HepG2 (cell line): Measurements from ENCODE around the gene THOC1. TPM values are rescaled to one million over a fixed set of nuclear protein-coding genes. Genes with fewer than 3 reads are reported as not detected.

Experiments used
- ATAC-seq: fragments of 200-7000 bp; cut with Tn5 transposase; 3 replicates; pipeline ENCODE4 v1.9.1; 2020; ENCODE audit warnings: mild to moderate bottlenecking, moderate library complexity
- BruUV-seq: library from RNA; stranded (reverse); fragments of 400-500 nt; replicated peaks from 2 replicates; lab custom pipeline; 2021; lab: Mats Ljungman, UMichigan
- CTCF ChIA-PET: fragments of 300-600 bp; formaldehyde crosslinking; extraction: SDS; loops from one replicate; lab custom pipeline; 2021; ENCODE audit warnings: low total read pairs, inconsistent platforms, low intra/inter-chr PET ratio; lab: Yijun Ruan, JAX
- POLR2A ChIA-PET: fragments of 350-600 bp; sonication (Branson Sonifier 250); formaldehyde crosslinking; loops from one replicate; lab custom pipeline; 2020; ENCODE audit warnings: antibody characterized with exemption, inconsistent platforms; lab: Yijun Ruan, JAX
- DNase-seq: peaks from one replicate; pipeline ENCODE4 v3.0.0-alpha.2; 2015; ENCODE audit warnings: low spot score
- FAIRE-seq: peaks from 3 replicates; lab custom pipeline; 2011; peaks lifted over from hg19 to GRCh38; lab: Jason Lieb, UNC
- H2AFZ ChIP-seq: one replicate; pipeline ENCODE4 v1.6.1; 2011; ENCODE audit warnings: low read length, inconsistent platforms
- H3K27ac ChIP-seq: fragments of 300-600 bp; 3 replicates; pipeline ENCODE4 v1.8.0; 2011; ENCODE audit warnings: mixed run types, mild to moderate bottlenecking, mixed read lengths, low read length, inconsistent platforms; ENCODE audit not compliant: insufficient read depth; ENCODE audit errors: extremely low read length
- H3K27me3 ChIP-seq, 2 experiments: fragments of 200-600 bp in 1 of 2; 2 replicates in 1 of 2; 3 replicates in 1 of 2; pipeline versions ENCODE4 v1.6.0 to v1.8.0; 2011; ENCODE audit warnings: low read length in 2 of 2, mild to moderate bottlenecking in 2 of 2, moderate library complexity in 2 of 2, inconsistent platforms in 1 of 2; ENCODE audit not compliant: insufficient read depth in 2 of 2, control insufficient read depth in 1 of 2
- H3K36me3 ChIP-seq, 2 experiments: fragments of 200-600 bp in 1 of 2; replicated peaks in 1 of 2; 2 replicates in 1 of 2; 3 replicates in 1 of 2; pipeline versions ENCODE4 v1.5.1 to v1.8.0; 2011; ENCODE audit warnings: low read length in 2 of 2, inconsistent platforms in 1 of 2; ENCODE audit not compliant: insufficient read depth in 2 of 2, control insufficient read depth in 1 of 2
- H3K4me1 ChIP-seq: 2 replicates; pipeline ENCODE4 v1.5.1; 2012; ENCODE audit warnings: low read length, inconsistent platforms; ENCODE audit not compliant: insufficient read depth
- H3K4me2 ChIP-seq: 2 replicates; pipeline ENCODE4 v1.6.0; 2011; ENCODE audit warnings: low read depth, low read length, inconsistent platforms
- H3K4me3 ChIP-seq, 3 experiments: fragments of 200-600 bp in 1 of 3; sonication (generic), shearing (Covaris generic) in 1 of 3; replicated peaks in 1 of 3; 2 replicates each; pipeline ENCODE4 v1.5.1; 2011 to 2016; ENCODE audit warnings: low read length in 3 of 3, inconsistent platforms in 2 of 3, low read depth in 2 of 3, mild to moderate bottlenecking in 2 of 3, control low read depth in 1 of 3, mixed read lengths in 1 of 3; ENCODE audit not compliant: insufficient read depth in 1 of 3
- H3K79me2 ChIP-seq: one replicate; pipeline ENCODE4 v1.6.1; 2011; ENCODE audit warnings: low read length, inconsistent platforms; ENCODE audit not compliant: insufficient read depth
- H3K9ac ChIP-seq: 2 replicates; pipeline ENCODE4 v1.6.0; 2011; ENCODE audit warnings: mild to moderate bottlenecking, low read depth, low read length, inconsistent platforms; ENCODE audit not compliant: insufficient read depth
- H3K9me3 ChIP-seq: 2 replicates; pipeline ENCODE4 v1.5.1; 2012; ENCODE audit warnings: mild to moderate bottlenecking, low read length
- H4K20me1 ChIP-seq: 2 replicates; pipeline ENCODE4 v1.6.0; 2011; ENCODE audit warnings: inconsistent platforms, mild to moderate bottlenecking, low read length, moderate library complexity; ENCODE audit not compliant: insufficient read depth
- HMGXB3 ChIP-seq: sonication (generic); formaldehyde crosslinking; IDR thresholded peaks from 2 replicates; pipeline ENCODE4 v1.4.0; 2020; ENCODE audit warnings: missing genetic modification reagents, borderline replicate concordance
- ZNF605 ChIP-seq: sonication (generic); formaldehyde crosslinking; IDR thresholded peaks from 2 replicates; pipeline ENCODE4 v1.8.0; 2022; ENCODE audit warnings: mild to moderate bottlenecking, missing genetic modification reagents
- ZNF720 ChIP-seq: sonication (generic); formaldehyde crosslinking; IDR thresholded peaks from 2 replicates; pipeline ENCODE4 v1.4.0; 2020; ENCODE audit warnings: missing genetic modification reagents
- ZNF766 ChIP-seq: sonication (generic); formaldehyde crosslinking; IDR thresholded peaks from 2 replicates; pipeline ENCODE4 v1.5.0; 2020; ENCODE audit warnings: missing genetic modification reagents, borderline replicate concordance
- ZNF839 ChIP-seq: sonication (generic); formaldehyde crosslinking; IDR thresholded peaks from 2 replicates; pipeline ENCODE4 v1.4.0; 2020; ENCODE audit warnings: missing genetic modification reagents, mild to moderate bottlenecking, borderline replicate concordance
- WGBS: methylation state at CpG from one replicate; pipeline ENCODE4 v1.1.6; 2017; ENCODE audit warnings: low lambda C conversion rate; 5-methylcytosine and 5-hydroxymethylcytosine counted together
- in situ Hi-C: cut with HindIII; loops from 2 replicates; pipeline ENCODE4 v1.10.0; 2017; ENCODE audit warnings: low pct_unique_long_range_greater_than_20kb; ENCODE audit not compliant: extremely low pct_ligation_motif_present
- intact Hi-C: fragments of 100-400 bp; cut with micrococcal nuclease; formaldehyde crosslinking; loops from one replicate; pipeline ENCODE4 v1.10.0; 2022; ENCODE audit not compliant: unreplicated experiment
- polyA plus RNA-seq, 8 experiments: library from polyadenylated mRNA; depleted of rRNA in 3 of 8; stranded (reverse) in 7 of 8; unstranded in 1 of 8; fragments of >200 nt; fragmentation: Illumina TruSeq in 4 of 8; extraction: Trizol in 4 of 8; gene quantifications; 2 replicates each; pipeline versions ENCODE4 v1.2.1 to v1.2.3, GENCODE V29; 2011 to 2016; ENCODE audit warnings: low read depth in 4 of 8, missing spikeins in 1 of 8, mixed read lengths in 1 of 8; ENCODE audit not compliant: insufficient read depth in 1 of 8
- total RNA-seq, 5 experiments: library from RNA; depleted of rRNA; stranded (reverse); fragments of >200 nt; fragmentation: Illumina TruSeq; extraction: Trizol; gene quantifications; 2 replicates each; pipeline ENCODE4 v1.2.3, GENCODE V29; 2016; ENCODE audit warnings: low read depth in 1 of 5

The THOC1 gene
- total and polyA plus RNA-seq, 2 of the 13 experiments (the other 11 are each of a cell fraction or from before 2014, with no cell fraction given) = 40.6 to 56.7 TPM

GRCh38 chr18:199768-200167 lies 68.1 kb downstream of the THOC1 start:
- H3K9ac ChIP-seq = no peak overlapping the region
- no peak overlapping the region for H2AFZ ChIP-seq
- CTCF ChIA-PET = no interaction called here
- H3K4me1 ChIP-seq = no peaks in the 10 kb centered on the region
- no peaks in the 10 kb centered on the region for H3K27me3 ChIP-seq
- in situ Hi-C loops = no loop called here
- WGBS = 96% methylated on average over 2 of the region's 2 CpGs
- intact Hi-C loops = no loop called here
- FAIRE-seq (no peak), DNase-seq (no peak), ATAC-seq (no peak)
- peaks cover 3% of the 10 kb centered on the region for H3K79me2 ChIP-seq
- POLR2A ChIA-PET = no interaction called here
- no TSS peak for BruUV-seq
- H3K9me3 ChIP-seq = no peaks in the 10 kb centered on the region
- peaks cover 17 to 63% of the 10 kb centered on the region in 2 experiments for H3K36me3 ChIP-seq
- no peak overlapping the region for H3K27ac ChIP-seq
- H4K20me1 ChIP-seq = no peaks in the 10 kb centered on the region
- TF ChIP-seq HMGXB3 (CRISPR knock-in tag) (no peak), ZNF720 (no peak), ZNF766 (CRISPR knock-in tag) (no peak), ZNF839 (no peak), ZNF605 (no peak)
- no peak overlapping the region for H3K4me2 ChIP-seq
- no peak overlapping the region for H3K4me3 ChIP-seq
